ENCODE data around the gene ITGAD.

The ITGAD gene

DNA sequence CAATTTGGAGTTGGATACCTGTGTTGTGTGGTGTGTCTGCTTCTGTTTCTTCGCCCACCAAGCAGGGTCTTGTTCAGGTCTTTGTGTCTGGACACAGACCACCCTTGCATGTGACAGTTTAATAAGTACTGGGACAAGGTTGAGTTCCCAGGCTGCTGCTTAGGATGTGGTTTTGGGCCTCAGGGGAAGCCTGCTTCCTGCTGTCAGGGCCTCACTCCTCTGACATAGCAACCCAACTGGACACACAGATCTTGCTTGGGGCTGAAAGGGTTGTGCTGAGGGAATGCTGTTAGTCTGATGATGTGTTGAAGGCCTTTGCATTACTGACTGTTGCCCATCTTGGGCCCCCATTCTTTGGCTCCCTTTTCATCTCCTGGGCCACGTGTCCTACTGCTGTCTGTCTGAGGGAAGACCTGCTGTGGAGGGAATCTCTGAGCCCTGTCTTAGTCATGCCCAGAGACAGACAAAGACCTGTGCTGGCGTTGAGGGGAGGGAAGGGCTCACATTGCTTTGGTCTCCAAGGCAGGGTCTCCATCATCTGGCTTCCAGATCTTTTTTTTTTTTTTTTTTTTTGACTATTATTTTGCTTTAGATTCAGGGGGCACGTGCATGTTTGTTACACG, 74.1 kb downstream of the ITGAD start:
- H3K4me3 ChIP-seq (ENCODE audit: low read depth, low read length): no peak overlapping the region
- TF ChIP-seq, protein P1, sequence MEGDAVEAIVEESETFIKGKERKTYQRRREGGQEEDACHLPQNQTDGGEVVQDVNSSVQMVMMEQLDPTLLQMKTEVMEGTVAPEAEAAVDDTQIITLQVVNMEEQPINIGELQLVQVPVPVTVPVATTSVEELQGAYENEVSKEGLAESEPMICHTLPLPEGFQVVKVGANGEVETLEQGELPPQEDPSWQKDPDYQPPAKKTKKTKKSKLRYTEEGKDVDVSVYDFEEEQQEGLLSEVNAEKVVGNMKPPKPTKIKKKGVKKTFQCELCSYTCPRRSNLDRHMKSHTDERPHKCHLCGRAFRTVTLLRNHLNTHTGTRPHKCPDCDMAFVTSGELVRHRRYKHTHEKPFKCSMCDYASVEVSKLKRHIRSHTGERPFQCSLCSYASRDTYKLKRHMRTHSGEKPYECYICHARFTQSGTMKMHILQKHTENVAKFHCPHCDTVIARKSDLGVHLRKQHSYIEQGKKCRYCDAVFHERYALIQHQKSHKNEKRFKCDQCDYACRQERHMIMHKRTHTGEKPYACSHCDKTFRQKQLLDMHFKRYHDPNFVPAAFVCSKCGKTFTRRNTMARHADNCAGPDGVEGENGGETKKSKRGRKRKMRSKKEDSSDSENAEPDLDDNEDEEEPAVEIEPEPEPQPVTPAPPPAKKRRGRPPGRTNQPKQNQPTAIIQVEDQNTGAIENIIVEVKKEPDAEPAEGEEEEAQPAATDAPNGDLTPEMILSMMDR (conservative IDR thresholded peaks at IDR 0.05; ENCODE audit: low read depth, low read length): no peak
- peak; percentile 70 for DNase-seq (ENCODE audit: low read depth)

DNA sequence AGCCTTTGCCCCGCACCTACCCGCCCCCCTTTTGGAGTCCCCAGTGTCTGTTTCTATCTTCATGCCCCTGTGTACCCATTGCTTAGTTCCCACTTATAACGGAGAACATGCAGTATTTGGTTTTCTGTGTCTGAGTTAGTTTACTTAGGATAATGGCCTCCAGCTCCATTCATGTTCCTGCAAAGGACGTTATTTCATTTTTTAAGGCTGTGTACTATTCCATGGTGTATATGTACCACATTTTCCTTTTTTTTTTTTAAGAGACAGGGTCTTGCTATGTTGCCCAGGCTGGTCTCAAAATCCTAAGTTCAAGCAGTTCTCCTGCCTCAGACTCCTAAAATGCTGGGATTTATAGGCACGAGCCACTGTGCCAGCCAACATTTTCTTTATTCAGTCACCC, 74.7 kb downstream of the ITGAD start:
- no peak overlapping the region for H3K4me3 ChIP-seq (ENCODE audit: low read depth, low read length)
- DNase-seq (ENCODE audit: low read depth): no peak
- TF ChIP-seq, protein P1 (conservative IDR thresholded peaks at IDR 0.05; ENCODE audit: low read depth, low read length): no peak

DNA sequence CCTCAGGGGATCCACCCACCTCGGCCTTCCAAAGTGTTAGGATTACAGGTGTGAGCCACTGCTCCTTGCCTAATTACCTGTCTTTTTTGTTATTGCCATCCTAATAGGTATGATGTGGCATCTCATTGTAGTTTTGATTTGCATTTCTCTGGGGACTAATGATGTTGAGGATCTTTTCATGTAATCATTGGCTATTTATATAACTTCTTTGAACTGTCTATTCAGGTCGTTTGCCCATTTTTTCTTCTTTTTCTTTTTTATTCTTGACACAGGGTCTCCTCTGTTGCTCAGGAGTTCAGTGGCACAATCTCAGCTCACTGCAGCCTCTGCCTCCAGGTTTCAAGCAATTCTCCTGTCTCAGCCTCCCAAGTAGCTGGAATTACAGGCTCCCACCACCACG, 77.5 kb downstream of the ITGAD start:
- TF ChIP-seq, protein P1 (conservative IDR thresholded peaks at IDR 0.05; ENCODE audit: low read depth, low read length): no peak
- H3K4me3 ChIP-seq (ENCODE audit: low read depth, low read length): no peak overlapping the region
- DNase-seq (ENCODE audit: low read depth): no peak

DNA sequence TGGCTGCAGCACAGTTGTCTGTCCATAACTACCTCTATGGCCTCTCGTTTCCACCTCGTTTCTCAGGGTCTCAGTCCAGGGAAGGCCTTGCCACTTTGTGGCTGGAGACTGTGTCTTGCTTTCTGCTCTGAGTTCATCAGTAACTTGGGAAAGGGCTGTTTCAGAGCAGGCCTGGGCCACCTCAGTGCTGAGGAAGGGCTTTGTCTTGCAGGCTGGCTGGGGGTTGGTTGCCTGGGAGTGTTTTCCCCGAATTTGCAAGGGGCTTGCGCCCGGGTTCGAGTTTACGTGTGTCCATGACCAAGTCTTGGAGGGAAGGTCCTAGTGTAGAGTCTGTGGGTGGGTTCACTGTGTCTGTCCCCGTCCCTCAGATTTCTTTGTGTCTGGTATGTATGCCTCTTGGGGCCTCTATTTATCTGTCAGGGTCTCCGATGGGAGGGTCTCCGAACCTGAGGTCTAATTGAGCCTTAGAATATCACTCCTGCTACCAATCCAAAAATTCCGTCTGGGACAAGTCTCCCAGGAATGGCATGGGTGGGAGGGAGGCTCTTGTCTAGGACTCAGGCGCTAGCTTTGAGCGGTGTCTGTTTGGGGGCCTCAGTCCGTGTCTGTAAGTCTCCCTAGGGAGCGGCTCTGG, 78.2 kb downstream of the ITGAD start:
- no peak for DNase-seq (ENCODE audit: low read depth)
- peak overlapping the region; percentile 79 for H3K4me3 ChIP-seq (ENCODE audit: low read depth, low read length)
- TF ChIP-seq, protein P1 (conservative IDR thresholded peaks at IDR 0.05; ENCODE audit: low read depth, low read length): no peak

DNA sequence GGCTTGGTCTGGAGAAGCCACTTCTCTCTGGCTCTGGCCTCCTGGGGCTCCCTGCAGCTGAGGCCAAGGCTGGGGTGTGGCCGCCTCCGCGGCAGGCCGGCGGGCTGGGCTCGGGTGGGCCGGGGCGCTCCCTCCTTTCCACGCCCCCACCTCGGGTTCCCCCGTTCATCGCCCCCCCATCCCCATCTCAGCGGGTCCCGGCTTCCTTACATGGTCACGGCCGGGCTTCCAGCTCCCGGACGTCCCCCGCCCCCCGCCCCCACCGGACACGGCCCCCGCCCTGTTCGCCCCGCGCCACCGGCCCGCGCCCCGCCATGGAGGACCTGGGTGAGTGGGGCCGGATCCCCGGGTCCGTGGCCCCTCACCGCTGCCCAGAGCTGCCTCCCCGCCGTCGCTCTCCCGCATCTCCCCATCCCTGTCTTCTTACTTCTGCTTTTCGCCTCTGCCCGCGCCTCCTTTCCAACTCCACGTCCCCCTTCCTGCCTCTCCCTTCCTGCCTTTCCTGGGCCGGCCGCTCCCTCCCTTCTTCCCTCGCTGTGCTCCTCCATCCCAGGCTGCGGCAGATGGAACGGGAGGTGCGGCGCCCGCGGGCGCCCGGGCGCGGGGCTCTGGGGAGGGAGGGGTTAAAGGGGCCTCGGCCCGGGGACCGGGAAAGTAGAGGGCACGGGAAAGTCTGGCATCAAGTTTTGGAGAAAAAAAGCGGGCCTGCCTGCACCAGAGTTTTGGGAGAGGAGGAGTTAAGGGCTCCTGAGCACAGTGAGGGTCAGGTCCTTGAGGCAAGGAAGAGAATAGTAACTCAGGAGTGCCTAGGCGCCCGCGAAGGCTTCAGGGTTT, 79.0 kb downstream of the ITGAD start, which contains the start of gene TGFB1I1:
Gene TGFB1I1 (plus strand): TSS at position 278 of the 834 bp plus-strand sequence. CDS start 37 bp downstream, at position 315.
- DNase-seq (ENCODE audit: low read depth): peak; percentile 78
- TF ChIP-seq, protein P1 (conservative IDR thresholded peaks at IDR 0.05; ENCODE audit: low read depth, low read length): no peak
- peak within 1 kb of the TSS; percentile 79 for H3K4me3 ChIP-seq (ENCODE audit: low read depth, low read length)

DNA sequence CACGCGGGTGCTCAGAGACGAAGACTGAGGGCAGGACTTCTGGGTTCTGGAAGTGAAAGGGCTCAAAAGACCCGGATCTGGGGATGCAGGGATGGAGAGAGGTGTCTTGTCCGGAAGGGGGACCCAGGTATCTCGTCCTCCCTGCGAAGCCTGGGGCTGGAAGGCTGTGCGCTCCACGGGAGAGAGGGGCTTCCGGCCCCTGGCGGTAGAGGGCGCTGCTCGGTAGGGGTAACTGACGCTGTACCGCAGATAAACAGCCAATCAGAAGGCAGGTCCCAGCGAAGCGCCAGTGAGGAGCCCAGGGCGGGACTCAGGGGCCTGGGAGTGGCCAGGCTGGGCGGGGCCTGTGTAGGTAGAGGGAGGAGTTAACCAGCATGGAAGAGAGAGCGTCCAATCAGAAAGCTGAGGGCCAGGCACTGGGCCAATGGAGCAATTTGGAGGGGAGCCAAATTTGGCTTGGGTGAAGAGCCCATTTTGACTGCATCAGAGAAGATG, 79.6 kb downstream of the ITGAD start:
- DNase-seq (ENCODE audit: low read depth): peak; percentile 98
- peak overlapping the region; percentile 79 for H3K4me3 ChIP-seq (ENCODE audit: low read depth, low read length)
- TF ChIP-seq, protein P1 (conservative IDR thresholded peaks at IDR 0.05; ENCODE audit: low read depth, low read length): peak; percentile 89
